ENCODE results near the gene MYL7.

MYL7 gene

GRCh38 chr7:44093102-44093641, 48.0 kb downstream of the MYL7 start:
- no peak for TF ChIP-seq CTCF (IDR thresholded peaks at IDR 0.05)
- Histone ChIP-seq H3K36me3 (ENCODE audit: control insufficient read depth, insufficient read depth, low read length) (no peaks in the 10 kb centered on the region), H3K27ac (no peak overlapping the region), H3K4me1 (no peaks in the 10 kb centered on the region), H3K4me2 (ENCODE audit: low read length) (no peak overlapping the region), H3K9ac (no peak overlapping the region), H3K27me3 (ENCODE audit: control insufficient read depth, insufficient read depth, low read length) (no peaks in the 10 kb centered on the region), H2AFZ (no peak overlapping the region), H3K79me2 (no peaks in the 10 kb centered on the region), H3K4me3 (ENCODE audit: low read depth, low read length) (no peak overlapping the region), H3K9me3 (ENCODE audit: control insufficient read depth, low read length) (no peaks in the 10 kb centered on the region)

All from parathyroid adenoma (tissue), 2 donors.